ENCODE measurements around the gene ARHGDIG. TPM values are rescaled to one million over a fixed set of nuclear protein-coding genes. Genes with fewer than 3 reads are reported as not detected.

The ARHGDIG gene
- total and polyA plus RNA-seq, 9 of the 15 experiments (the other 6 are each of a cell fraction or from before 2014, with no cell fraction given) = 0.36 to 2.5 (median 0.64) TPM; not detected in 2

DNA sequence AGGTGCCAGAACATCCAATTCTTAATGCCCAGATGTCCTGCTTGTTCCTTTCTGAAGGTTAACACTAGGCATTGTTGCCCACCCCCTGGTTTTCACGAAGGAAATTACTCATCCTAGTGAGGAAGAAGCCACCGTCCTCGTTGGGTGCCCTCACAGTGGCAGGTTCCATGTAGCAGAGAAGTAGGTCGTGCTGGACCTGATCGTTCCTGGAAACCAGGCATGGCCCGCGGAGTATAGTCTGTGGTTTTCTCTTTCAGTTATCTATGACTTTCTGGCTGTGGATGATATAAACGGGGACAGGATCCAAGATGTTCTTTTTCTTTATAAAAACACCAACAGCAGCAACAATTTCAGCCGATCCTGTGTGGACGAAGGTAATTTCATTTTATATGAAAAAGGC, 21.2 kb upstream of the ARHGDIG start (continued):
- TF ChIP-seq ZNF592 (IDR thresholded peaks at IDR 0.05) = peak; percentile 23; the same call in 1 of the 2 replicates
- peak; percentile 50; the same call in 1 of the 2 replicates for TF ChIP-seq CBFA2T3 (IDR thresholded peaks at IDR 0.05)
- TF ChIP-seq SMARCA4 (IDR thresholded peaks at IDR 0.05) = no peak
- TF ChIP-seq, protein P1, sequence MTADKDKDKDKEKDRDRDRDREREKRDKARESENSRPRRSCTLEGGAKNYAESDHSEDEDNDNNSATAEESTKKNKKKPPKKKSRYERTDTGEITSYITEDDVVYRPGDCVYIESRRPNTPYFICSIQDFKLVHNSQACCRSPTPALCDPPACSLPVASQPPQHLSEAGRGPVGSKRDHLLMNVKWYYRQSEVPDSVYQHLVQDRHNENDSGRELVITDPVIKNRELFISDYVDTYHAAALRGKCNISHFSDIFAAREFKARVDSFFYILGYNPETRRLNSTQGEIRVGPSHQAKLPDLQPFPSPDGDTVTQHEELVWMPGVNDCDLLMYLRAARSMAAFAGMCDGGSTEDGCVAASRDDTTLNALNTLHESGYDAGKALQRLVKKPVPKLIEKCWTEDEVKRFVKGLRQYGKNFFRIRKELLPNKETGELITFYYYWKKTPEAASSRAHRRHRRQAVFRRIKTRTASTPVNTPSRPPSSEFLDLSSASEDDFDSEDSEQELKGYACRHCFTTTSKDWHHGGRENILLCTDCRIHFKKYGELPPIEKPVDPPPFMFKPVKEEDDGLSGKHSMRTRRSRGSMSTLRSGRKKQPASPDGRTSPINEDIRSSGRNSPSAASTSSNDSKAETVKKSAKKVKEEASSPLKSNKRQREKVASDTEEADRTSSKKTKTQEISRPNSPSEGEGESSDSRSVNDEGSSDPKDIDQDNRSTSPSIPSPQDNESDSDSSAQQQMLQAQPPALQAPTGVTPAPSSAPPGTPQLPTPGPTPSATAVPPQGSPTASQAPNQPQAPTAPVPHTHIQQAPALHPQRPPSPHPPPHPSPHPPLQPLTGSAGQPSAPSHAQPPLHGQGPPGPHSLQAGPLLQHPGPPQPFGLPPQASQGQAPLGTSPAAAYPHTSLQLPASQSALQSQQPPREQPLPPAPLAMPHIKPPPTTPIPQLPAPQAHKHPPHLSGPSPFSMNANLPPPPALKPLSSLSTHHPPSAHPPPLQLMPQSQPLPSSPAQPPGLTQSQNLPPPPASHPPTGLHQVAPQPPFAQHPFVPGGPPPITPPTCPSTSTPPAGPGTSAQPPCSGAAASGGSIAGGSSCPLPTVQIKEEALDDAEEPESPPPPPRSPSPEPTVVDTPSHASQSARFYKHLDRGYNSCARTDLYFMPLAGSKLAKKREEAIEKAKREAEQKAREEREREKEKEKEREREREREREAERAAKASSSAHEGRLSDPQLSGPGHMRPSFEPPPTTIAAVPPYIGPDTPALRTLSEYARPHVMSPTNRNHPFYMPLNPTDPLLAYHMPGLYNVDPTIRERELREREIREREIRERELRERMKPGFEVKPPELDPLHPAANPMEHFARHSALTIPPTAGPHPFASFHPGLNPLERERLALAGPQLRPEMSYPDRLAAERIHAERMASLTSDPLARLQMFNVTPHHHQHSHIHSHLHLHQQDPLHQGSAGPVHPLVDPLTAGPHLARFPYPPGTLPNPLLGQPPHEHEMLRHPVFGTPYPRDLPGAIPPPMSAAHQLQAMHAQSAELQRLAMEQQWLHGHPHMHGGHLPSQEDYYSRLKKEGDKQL (CRISPR knock-in tag; IDR thresholded peaks at IDR 0.05; ENCODE audit: borderline replicate concordance) = no peak
- TF ChIP-seq, protein P2, sequence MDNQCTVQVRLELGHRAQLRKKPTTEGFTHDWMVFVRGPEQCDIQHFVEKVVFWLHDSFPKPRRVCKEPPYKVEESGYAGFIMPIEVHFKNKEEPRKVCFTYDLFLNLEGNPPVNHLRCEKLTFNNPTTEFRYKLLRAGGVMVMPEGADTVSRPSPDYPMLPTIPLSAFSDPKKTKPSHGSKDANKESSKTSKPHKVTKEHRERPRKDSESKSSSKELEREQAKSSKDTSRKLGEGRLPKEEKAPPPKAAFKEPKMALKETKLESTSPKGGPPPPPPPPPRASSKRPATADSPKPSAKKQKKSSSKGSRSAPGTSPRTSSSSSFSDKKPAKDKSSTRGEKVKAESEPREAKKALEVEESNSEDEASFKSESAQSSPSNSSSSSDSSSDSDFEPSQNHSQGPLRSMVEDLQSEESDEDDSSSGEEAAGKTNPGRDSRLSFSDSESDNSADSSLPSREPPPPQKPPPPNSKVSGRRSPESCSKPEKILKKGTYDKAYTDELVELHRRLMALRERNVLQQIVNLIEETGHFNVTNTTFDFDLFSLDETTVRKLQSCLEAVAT (IDR thresholded peaks at IDR 0.05) = no peak
- TF ChIP-seq CREB3L1 (IDR thresholded peaks at IDR 0.05; ENCODE audit: borderline replicate concordance, low read depth) = no peak
- TF ChIP-seq TAF7 (tag; IDR thresholded peaks at IDR 0.05) = no peak
- TF ChIP-seq SMAD4 (CRISPR knock-in tag; conservative IDR thresholded peaks at IDR 0.05) = 0 out of 2 replicates have a peak, but pooled peaks have one; percentile 15
- no peak for TF ChIP-seq ZNF354B (CRISPR knock-in tag; IDR thresholded peaks at IDR 0.05)
- no peak for TF ChIP-seq ZNF518B (CRISPR knock-in tag; IDR thresholded peaks at IDR 0.05)
